Non-pigmented ciliary epithelial cell (primary cell): Measurements from ENCODE around the gene HBA2.
"Not testable (repeated sequence)": the region's sequence is repeated elsewhere in the genome, so short reads cannot be mapped to it uniquely, and the experiment has no call there.

Experiments used
- DNase-seq: peaks from one replicate; pipeline ENCODE4 v3.0.0-alpha.2; 2010; ENCODE audit warnings: low read depth

HBA2 gene

DNA sequence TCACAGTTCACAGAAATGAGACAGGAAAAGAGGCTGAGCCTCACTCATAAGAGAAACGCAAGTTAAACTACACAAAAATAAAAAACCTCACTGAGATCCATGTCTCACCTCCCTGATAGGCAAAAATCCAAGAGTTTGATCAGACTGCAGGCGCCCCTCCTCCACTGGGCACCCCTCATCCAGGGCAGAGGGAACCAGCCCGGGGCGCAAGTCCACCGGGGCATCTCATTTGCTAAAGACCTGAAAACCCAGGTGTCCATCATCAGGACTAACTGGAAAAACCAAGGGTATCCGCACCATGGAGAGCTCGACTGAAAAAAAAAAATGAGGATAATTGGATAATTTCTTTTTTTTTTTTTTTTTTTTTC, 17.7 kb upstream of the HBA2 start:
- no peak for DNase-seq

DNA sequence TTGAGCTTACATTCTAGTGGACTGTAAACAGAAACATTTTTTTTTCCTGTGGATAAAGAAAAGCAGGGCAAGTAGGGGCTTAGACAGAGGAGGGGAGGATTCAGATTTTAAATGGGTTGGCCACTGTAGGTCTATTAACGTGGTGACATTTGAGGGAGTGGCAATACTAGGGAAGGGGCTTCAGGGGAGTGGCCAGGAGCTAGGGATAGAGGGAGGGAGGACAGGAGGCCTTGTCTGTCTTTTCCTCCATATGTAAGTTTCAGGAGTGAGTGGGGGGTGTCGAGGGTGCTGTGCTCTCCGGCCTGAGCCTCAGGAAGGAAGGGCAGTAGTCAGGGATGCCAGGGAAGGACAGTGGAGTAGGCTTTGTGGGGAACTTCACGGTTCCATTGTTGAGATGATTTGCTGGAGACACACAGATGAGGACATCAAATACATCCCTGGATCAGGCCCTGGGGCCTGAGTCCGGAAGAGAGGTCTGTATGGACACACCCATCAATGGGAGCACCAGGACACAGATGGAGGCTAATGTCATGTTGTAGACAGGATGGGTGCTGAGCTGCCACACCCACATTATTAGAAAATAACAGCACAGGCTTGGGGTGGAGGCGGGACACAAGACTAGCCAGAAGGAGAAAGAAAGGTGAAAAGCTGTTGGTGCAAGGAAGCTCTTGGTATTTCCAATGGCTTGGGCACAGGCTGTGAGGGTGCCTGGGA, 13.4 kb upstream of the HBA2 start:
- DNase-seq: no peak

DNA sequence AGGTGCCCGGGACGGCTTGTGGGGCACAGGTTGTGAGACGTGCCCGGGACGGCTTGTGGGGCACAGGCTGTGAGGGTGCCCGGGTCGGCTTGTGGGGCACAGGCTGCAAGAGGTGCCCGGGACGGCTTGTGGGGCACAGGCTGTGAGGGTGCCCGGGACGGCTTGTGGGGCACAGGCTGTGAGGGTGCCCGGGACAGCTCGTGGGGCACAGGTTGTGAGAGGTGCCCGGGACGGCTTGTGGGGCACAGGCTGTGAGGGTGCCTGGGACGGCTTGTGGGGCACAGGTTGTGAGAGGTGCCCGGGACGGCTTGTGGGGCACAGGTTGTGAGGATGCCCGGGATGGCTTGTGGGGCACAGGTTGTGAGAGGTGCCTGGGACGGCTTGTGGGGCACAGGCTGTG, 12.4 kb upstream of the HBA2 start:
- DNase-seq: not testable (repeated sequence)

DNA sequence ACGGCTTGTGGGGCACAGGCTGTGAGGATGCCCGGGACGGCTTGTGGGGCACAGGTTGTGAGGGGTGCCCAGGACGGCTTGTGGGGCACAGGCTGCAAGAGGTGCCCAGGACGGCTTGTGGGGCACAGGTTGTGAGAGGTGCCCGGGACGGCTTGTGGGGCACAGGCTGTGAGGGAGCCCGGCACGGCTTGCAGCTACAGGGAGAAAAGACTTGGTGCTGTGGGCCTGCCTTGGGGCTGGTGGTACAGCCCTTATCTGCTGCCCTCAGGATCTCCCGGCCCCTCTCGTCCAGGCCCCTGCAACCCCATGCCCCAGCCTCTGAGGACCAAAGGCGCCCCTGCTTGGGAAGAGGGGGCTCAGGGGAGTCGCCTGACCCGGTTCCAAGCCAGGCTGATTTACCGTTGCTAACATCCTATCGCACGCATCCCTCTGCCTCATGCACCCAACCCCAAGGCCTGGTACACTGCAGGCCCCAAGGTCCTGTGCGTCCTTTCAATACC, 11.9 kb upstream of the HBA2 start:
- no peak for DNase-seq

DNA sequence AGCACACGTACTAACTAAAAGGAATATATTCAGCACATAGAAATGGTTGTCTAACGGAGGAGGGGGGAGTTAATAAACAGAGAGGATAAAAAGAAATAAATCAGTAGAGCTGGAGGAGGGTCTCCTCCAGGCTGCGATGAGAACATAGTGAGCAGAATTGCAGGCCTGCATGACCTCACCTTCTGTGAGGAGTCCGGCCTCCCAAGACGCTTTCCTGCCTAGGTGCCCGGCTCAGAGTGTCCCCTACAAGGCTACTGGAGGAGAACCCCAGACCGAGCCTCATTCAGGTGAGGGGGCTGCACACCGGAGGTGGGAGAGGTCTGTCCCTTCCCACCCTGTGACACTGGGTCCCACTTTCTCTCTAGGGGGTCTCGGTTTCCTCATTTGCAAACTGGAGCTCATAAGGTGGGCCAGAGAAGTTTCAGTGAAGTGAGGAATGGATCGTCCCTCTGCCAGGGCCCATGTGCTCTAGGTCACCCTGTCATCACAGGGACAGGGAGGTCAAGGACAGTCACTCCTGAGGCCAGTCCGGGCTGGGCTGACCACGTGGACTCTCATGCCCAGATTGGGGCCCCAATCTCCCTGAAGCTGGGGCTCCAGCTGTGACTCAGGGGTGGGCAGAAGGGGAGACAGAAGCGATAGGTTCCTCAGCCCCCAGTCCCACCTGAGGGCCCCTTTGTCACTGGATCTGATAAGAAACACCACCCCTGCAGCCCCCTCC, 10.2 kb upstream of the HBA2 start:
- no peak for DNase-seq

DNA sequence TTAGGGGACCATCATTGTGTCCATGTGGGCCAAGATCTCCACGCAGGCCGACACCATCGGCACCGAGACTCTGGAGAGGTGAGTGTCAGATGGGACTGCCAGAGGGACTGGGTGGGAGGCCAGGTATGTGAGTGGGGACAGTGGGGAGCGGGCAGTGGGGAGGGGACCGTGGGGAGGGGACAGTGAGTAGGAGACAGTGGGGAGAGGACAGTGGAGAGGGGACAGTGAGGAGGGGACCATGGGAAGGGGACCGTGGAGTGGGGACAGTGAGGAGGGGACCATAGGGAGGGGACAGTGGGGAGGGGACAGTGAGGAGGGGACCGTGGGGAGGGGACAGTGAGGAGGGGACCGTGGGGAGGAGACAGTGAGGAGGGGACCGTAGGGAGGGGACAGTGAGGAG, 9.5 kb upstream of the HBA2 start:
- DNase-seq: not testable (repeated sequence)

DNA sequence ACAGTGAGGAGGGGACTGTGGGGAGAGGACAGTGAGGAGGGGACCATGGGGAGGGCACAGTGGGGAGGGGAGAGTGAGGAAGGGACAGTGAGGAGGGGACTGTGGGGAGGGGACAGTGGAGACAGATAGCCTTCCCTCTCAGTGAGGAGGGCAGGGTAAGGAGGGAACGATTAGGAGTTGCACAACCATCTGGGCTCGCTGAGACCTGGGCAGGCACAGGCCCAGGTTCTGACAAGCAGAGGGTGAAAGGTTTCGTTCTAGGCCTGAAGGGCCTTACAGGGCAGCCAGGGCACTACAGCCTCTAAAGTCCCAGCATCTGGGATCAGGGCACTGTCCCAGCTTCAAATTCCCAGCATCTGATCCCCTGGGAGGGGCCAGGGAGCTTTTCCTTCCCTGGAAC, 9.0 kb upstream of the HBA2 start:
- not testable (repeated sequence) for DNase-seq

DNA sequence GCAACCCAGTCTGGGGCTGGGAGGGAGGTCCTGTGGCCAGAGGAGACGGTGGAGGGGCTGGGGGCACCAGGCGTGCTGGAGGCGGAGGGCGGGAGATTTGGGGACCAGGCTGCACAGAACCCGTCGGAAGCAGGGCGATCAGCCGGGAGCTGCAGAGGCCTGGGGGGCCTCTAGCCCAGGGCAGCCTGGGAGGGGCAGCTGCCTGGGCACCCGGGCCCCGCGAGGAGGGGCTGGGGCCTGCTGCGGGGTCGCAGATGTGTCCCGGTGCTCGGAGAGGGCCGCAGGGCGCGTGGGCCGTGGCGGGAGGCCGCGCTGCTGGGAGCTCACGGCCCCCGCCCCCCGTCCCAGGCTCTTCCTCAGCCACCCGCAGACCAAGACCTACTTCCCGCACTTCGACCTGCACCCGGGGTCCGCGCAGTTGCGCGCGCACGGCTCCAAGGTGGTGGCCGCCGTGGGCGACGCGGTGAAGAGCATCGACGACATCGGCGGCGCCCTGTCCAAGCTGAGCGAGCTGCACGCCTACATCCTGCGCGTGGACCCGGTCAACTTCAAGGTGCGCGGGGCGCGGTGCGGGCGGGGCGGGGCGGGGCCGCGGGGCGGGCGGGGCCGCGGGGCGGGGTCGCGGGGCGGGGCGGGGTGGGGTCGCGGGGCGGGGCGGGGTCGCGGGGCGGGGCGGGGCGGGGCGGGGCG, 8.4 kb upstream of the HBA2 start:
- not testable (repeated sequence) for DNase-seq

DNA sequence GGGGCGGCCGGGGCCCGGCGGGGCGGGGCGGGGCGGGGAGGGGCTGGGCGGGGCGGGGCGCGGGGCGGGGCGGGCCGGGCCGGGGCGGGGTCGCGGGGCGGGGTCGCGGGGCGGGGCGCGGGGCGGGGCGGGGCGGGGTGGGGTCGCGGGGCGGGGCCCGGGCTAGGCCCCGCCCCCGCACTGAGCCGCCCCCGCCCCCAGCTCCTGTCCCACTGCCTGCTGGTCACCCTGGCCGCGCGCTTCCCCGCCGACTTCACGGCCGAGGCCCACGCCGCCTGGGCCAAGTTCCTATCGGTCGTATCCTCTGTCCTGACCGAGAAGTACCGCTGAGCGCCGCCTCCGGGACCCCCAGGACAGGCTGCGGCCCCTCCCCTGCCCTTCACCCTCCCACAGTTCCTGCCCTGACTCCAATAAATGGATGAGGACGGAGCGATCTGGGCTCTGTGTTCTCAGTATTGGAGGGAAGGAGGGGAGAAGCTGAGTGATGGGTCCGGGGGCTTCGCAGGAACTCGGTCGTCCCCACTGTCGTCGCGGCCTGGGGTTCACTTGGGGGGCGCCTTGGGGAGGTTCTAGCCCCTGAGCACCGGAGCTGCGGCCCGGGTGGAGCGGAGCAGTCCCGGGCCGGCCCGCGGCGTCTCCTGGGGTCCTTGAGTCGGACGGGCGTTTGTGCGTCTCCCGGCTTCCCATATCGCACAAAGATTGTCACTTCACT, 7.7 kb upstream of the HBA2 start:
- no peak for DNase-seq

DNA sequence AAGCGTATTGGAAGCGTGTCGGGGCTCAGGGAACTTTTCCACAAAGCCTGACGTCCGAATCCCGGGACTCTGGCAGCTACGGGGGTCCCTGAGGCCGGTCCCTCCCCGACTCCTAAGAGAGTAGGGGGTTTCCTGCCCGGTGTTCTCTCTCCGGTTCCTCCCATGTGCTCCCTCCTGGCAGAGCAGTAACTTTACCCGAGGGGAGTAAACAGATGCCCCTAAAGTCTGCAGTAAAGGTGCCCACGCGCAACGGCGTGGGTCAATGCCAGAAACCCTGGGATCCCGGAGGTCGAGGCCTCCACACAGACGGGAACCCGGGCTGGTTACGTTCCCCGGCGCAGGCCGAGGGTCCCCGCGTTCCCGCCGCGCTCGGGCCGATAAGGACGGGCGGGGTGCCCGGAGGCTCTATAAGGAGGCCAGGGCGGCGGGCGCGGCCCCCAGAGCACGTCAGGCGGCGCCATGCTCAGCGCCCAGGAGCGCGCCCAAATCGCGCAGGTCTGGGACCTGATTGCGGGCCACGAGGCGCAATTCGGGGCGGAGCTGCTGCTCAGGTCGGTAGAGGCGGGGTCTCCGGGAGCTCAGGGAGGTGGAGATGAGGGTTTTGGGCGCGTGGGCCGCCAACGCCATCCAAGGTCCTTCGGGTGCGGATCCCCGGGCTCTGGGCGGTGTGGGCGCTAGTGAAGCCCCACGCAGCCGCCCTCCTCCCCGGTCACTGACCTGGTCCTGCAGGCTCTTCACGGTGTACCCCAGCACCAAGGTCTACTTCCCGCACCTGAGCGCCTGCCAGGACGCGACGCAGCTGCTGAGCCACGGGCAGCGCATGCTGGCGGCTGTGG, 6.9 kb upstream of the HBA2 start, which contains the start of gene HBM:
Gene HBM (plus strand): TSS at position 440 of the 836 bp plus-strand sequence. CDS start 20 bp downstream, at position 460.
- no peak for DNase-seq

DNA sequence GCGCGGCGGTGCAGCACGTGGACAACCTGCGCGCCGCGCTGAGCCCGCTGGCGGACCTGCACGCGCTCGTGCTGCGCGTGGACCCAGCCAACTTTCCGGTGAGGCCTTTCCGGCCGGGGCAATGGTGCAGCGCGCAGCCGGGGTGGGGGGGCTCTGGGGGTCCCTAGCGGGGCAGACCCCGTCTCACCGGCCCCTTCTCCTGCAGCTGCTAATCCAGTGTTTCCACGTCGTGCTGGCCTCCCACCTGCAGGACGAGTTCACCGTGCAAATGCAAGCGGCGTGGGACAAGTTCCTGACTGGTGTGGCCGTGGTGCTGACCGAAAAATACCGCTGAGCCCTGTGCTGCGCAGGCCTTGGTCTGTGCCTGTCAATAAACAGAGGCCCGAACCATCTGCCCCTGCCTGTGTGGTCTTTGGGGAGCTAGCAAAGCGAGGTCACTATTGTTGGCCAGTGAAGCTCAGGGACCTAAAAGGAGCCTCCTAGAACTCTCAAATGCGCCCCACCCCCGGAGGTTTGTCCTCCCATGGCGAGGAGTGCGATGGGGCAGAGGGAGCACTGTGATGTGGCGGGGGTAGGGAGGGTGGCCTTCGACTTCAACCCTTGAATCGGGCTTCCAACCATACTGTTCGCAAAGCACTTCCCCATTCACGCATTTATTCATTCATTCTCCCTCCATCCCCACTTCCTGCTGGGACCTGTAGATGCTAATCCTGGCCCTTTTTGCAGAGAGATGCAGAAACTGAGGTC, 6.1 kb upstream of the HBA2 start:
- no peak for DNase-seq

DNA sequence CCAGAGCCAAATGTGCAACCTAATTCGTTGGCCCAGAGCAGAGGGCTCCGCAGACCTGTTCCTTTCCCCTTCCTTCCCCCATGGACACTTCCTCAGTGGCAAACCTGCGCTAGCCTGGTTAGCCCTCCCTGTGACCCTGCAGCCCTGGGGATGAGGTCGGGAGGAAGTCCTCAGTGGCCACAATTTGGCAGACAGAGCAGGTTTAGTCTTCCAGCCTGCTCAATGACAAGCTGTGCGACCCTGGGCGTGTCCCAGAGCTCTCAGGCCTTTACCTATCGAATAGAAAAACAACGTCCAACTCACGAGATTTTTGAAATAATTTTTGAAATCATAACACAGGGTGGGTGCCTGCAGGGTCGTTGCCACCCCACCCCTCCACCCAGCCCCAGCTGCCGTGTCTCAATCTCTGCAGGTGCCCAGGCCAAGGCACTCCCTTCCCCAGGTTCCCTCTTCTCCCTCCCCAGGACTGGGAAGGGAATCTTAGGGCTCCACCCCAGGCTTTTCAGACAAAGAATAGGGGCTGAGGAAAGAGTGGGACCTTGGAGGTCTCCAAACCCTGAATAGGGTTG, 5.5 kb upstream of the HBA2 start:
- DNase-seq: no peak

DNA sequence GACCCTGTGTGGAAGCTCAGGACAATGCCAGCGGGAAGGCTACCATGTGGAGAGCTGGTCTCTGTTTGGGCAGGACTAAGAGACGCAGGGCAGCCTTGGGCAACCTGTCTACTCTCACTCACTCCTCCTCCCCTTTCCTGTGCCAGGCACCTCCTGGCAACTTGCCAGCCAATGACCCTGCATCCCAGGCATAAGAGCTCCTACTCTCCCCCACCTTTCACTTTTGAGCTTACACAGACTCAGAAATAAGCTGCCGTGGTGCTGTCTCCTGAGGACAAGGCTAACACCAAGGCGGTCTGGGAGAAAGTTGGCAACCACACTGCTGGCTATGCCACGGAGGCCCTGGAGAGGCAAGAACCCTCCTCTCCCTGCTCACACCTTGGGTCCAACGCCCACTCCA, 4.3 kb upstream of the HBA2 start:
- no peak for DNase-seq

DNA sequence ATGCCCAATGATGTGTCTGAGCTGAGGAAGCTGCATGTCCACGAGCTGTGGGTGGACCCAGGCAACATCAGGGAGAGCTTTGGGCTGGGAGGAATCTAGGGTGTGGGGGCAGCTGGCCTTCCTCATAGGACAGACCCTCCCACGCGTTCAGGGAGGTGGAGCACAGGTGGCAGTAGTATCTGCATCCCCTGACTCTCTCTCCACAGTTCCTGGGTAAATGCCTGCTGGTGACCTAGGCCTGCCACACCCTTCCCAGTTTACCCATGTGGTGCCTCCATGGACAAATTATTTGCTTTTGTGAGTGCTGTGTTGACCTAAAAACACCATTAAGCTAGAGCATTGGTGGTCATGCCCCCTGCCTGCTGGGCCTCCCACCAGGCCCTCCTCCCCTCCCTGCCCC, 3.7 kb upstream of the HBA2 start:
- DNase-seq: no peak

DNA sequence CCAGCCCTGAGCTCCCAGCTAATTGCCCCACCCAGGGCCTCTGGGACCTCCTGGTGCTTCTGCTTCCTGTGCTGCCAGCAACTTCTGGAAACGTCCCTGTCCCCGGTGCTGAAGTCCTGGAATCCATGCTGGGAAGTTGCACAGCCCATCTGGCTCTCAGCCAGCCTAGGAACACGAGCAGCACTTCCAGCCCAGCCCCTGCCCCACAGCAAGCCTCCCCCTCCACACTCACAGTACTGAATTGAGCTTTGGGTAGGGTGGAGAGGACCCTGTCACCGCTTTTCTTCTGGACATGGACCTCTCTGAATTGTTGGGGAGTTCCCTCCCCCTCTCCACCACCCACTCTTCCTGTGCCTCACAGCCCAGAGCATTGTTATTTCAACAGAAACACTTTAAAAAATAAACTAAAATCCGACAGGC, 2.6 kb upstream of the HBA2 start:
- DNase-seq: not testable (repeated sequence)

DNA sequence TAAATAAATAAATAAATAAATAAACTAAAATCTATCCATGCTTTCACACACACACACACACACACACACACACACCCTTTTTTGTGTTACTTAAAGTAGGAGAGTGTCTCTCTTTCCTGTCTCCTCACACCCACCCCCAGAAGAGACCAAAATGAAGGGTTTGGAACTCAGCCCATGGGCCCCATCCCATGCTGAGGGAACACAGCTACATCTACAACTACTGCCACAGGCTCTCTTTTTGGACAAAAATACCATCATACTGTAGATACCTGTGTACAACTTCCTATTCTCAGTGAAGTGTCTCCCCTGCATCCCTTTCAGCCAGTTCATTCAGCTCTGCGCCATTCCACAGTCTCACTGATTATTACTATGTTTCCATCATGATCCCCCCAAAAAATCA, 1.9 kb upstream of the HBA2 start:
- DNase-seq: no peak

DNA sequence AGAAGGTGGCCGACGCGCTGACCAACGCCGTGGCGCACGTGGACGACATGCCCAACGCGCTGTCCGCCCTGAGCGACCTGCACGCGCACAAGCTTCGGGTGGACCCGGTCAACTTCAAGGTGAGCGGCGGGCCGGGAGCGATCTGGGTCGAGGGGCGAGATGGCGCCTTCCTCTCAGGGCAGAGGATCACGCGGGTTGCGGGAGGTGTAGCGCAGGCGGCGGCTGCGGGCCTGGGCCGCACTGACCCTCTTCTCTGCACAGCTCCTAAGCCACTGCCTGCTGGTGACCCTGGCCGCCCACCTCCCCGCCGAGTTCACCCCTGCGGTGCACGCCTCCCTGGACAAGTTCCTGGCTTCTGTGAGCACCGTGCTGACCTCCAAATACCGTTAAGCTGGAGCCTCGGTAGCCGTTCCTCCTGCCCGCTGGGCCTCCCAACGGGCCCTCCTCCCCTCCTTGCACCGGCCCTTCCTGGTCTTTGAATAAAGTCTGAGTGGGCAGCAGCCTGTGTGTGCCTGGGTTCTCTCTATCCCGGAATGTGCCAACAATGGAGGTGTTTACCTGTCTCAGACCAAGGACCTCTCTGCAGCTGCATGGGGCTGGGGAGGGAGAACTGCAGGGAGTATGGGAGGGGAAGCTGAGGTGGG, 657 bp downstream of the HBA2 start:
- not testable (repeated sequence) for DNase-seq

DNA sequence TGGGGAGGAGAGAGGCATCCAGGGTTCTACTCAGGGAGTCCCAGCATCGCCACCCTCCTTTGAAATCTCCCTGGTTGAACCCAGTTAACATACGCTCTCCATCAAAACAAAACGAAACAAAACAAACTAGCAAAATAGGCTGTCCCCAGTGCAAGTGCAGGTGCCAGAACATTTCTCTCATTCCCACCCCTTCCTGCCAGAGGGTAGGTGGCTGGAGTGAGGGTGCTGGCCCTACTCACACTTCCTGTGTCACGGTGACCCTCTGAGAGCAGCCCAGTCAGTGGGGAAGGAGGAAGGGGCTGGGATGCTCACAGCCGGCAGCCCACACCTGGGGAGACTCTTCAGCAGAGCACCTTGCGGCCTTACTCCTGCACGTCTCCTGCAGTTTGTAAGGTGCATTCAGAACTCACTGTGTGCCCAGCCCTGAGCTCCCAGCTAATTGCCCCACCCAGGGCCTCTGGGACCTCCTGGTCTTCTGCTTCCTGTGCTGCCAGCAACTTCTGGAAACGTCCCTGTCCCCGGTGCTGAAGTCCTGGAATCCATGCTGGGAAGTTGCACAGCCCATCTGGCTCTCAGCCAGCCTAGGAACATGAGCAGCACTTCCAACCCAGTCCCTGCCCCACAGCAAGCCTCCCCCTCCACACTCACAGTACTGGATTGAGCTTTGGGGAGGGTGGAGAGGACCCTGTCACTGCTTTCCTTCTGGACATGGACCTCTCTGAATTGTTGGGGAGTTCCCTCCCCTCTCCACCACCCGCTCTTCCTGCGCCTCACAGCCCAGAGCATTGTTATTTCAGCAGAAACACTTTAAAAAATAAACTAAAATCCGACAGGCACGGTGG, 1.5 kb downstream of the HBA2 start:
- DNase-seq: not testable (repeated sequence)
